Inflammatory macrophage (primary cell): ENCODE data around the gene CYP17A1.
"Not testable (repeated sequence)": the region's sequence is repeated elsewhere in the genome, so short reads cannot be mapped to it uniquely, and the experiment has no call there.

ENCODE experiments used
- DNase-seq, 2 donors: peaks; one replicate each; pipeline ENCODE4 v3.0.0-alpha.2; 2020 to 2022
- total RNA-seq, 18 experiments: gene quantifications; one replicate each; lab custom pipeline; 2026; ENCODE audit warnings: mixed read lengths in 6 of 18, inconsistent platforms in 2 of 18; lab: John Stamatoyannopoulos, UW

CYP17A1 gene
- total RNA-seq, result 0 to 0.10 (median 0) reads per million in 18 experiments

- no peak for DNase-seq
Measured at GRCh38 chr10:102837230-102837721, at the start of gene CYP17A1. TSS of gene CYP17A1 (minus strand) at chr10:102837413. CDS start at chr10:102837361, 52 bp downstream.

GRCh38 chr10:102880256-102880655 lies 43.0 kb upstream of the CYP17A1 start:
- no peak for DNase-seq

- DNase-seq, result no peak
Measured at GRCh38 chr10:102878629-102879028, 41.4 kb upstream of the CYP17A1 start.

- DNase-seq, result no peak
Measured at GRCh38 chr10:102876747-102877153, 39.5 kb upstream of the CYP17A1 start.

- no peak for DNase-seq
Measured at GRCh38 chr10:102872163-102872562, 35.0 kb upstream of the CYP17A1 start.

- no peak for DNase-seq
Measured at GRCh38 chr10:102870221-102870620, 33.0 kb upstream of the CYP17A1 start.

- no peak for DNase-seq
Measured at GRCh38 chr10:102869258-102870198, 32.3 kb upstream of the CYP17A1 start, which contains the start of gene AS3MT. TSS of gene AS3MT (plus strand) at chr10:102869470. CDS start at chr10:102869593, 123 bp downstream.

- DNase-seq, result no peak
Measured at GRCh38 chr10:102868911-102869257, 31.7 kb upstream of the CYP17A1 start.

- DNase-seq, result no peak
Measured at GRCh38 chr10:102865620-102866019, 28.4 kb upstream of the CYP17A1 start.

- DNase-seq, result no peak
Measured at GRCh38 chr10:102863660-102864059, 26.4 kb upstream of the CYP17A1 start.

- DNase-seq, result no peak
Measured at GRCh38 chr10:102859911-102860310, 22.7 kb upstream of the CYP17A1 start.

GRCh38 chr10:102856758-102857424 lies 19.7 kb upstream of the CYP17A1 start:
- DNase-seq, result no peak

GRCh38 chr10:102855731-102856436 lies 18.7 kb upstream of the CYP17A1 start:
- DNase-seq, result not testable (repeated sequence)

GRCh38 chr10:102853237-102853636 lies 16.0 kb upstream of the CYP17A1 start:
- not testable (repeated sequence) for DNase-seq

GRCh38 chr10:102850025-102850518 lies 12.9 kb upstream of the CYP17A1 start:
- no peak for DNase-seq

- no peak for DNase-seq
Measured at GRCh38 chr10:102845352-102845902, 8.2 kb upstream of the CYP17A1 start.

- DNase-seq, result not testable (repeated sequence)
Measured at GRCh38 chr10:102844190-102844776, 7.1 kb upstream of the CYP17A1 start.

- not testable (repeated sequence) for DNase-seq
Measured at GRCh38 chr10:102843139-102843538, 5.9 kb upstream of the CYP17A1 start.

GRCh38 chr10:102841827-102842345 lies 4.7 kb upstream of the CYP17A1 start:
- no peak for DNase-seq

GRCh38 chr10:102838276-102838927 lies 1.2 kb upstream of the CYP17A1 start:
- DNase-seq, result peak in 1 of 2 donors; percentile 8

GRCh38 chr10:102835007-102835482 lies 2.2 kb downstream of the CYP17A1 start:
- peak; percentile 77 to 79 for DNase-seq
